ENCODE measurements around the gene SDHA. TPM values are rescaled to one million over a fixed set of nuclear protein-coding genes. Genes with fewer than 3 reads are reported as not detected.
"Not testable (repeated sequence)": the region's sequence is repeated elsewhere in the genome, so short reads cannot be mapped to it uniquely, and the experiment has no call there.

Gene SDHA
- total and polyA plus RNA-seq, 10 donors, result 58.6 to 135 (median 107) TPM

DNA sequence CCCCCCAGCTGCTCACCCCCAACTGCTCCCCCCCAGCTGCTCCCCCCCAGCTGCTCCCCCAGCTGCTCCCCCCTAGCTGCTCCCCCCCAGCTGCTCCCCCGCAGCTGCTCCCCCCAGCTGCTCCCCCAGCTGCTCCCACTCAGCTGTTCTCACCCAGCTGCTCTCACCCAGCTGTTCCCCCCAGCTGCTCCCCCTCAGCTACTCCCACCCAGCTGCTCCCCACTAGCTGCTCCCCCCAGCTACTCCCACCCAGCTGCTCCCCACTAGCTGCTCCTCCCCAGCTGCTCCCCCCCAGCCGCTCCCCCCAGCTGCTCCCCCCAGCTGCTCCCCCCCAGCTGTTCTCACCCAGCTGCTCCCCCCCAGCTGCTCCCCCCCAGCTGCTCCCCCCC is 80.6 kb downstream of the SDHA start:
- H3K36me3 ChIP-seq, result peaks cover 0 to 25% (median 2%) of the 10 kb centered on the region in 6 donors
- WGBS, 5 donors, result 36 to 92% (median 83%) methylated on average over 2 of the region's 2 CpGs; no CpG with 5 or more reads in 2 of the 5 donors
- intact Hi-C loops (cut with DNase I; ENCODE audit: low total_unique reads), result no loop called here
- H3K4me3 ChIP-seq, result no peak overlapping the region
- no peak for DNase-seq
- H3K27ac ChIP-seq, result no peak overlapping the region
- peaks cover 0 to 25% (median 0%) of the 10 kb centered on the region in 6 donors for H3K4me1 ChIP-seq
- no peaks in the 10 kb centered on the region for H3K9me3 ChIP-seq
- no peaks in the 10 kb centered on the region for H3K27me3 ChIP-seq (replicated peaks in 1 of 7)
- TF ChIP-seq POLR2AphosphoS5 (IDR thresholded peaks at IDR 0.05) (no peak), POLR2A (IDR thresholded peaks at IDR 0.05) (no peak)
- TF ChIP-seq, protein P1, sequence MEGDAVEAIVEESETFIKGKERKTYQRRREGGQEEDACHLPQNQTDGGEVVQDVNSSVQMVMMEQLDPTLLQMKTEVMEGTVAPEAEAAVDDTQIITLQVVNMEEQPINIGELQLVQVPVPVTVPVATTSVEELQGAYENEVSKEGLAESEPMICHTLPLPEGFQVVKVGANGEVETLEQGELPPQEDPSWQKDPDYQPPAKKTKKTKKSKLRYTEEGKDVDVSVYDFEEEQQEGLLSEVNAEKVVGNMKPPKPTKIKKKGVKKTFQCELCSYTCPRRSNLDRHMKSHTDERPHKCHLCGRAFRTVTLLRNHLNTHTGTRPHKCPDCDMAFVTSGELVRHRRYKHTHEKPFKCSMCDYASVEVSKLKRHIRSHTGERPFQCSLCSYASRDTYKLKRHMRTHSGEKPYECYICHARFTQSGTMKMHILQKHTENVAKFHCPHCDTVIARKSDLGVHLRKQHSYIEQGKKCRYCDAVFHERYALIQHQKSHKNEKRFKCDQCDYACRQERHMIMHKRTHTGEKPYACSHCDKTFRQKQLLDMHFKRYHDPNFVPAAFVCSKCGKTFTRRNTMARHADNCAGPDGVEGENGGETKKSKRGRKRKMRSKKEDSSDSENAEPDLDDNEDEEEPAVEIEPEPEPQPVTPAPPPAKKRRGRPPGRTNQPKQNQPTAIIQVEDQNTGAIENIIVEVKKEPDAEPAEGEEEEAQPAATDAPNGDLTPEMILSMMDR (IDR thresholded peaks at IDR 0.05 in 8 of 11, conservative IDR thresholded peaks at IDR 0.05 in 3 of 11), result no peak

DNA sequence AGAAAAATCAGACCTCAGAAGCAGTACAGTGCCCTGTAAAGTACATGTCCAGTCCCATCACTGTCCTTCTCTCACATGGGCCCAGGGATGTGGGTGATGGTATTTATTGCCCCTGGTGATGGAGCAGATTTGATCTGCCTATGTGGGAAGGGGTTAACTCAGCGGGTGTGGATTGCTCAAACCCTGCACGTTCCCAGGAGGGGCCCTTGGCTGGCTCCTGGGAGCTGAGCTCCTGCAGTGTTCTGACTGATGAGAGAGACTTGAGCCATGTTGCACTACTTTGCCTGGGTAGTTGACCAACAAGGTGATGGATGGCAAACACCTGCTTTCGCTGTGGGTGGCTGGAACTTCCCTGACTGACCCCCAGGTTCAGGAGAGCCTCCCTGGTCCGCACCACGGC is 81.8 kb downstream of the SDHA start:
- intact Hi-C loops (cut with DNase I; ENCODE audit: low total_unique reads); H3K27me3 ChIP-seq (replicated peaks in 1 of 7); H3K4me3 ChIP-seq; H3K27ac ChIP-seq; DNase-seq; H3K9me3 ChIP-seq: not testable (repeated sequence)
- WGBS, 5 donors, result 62 to 85% (median 80%) methylated on average over 2 to 5 of the region's 5 CpGs
- H3K4me1 ChIP-seq, result peaks cover 0 to 25% (median 0%) of the 10 kb centered on the region in 6 donors
- H3K36me3 ChIP-seq, result peaks cover 0 to 15% (median under 1%) of the 10 kb centered on the region in 6 donors

DNA sequence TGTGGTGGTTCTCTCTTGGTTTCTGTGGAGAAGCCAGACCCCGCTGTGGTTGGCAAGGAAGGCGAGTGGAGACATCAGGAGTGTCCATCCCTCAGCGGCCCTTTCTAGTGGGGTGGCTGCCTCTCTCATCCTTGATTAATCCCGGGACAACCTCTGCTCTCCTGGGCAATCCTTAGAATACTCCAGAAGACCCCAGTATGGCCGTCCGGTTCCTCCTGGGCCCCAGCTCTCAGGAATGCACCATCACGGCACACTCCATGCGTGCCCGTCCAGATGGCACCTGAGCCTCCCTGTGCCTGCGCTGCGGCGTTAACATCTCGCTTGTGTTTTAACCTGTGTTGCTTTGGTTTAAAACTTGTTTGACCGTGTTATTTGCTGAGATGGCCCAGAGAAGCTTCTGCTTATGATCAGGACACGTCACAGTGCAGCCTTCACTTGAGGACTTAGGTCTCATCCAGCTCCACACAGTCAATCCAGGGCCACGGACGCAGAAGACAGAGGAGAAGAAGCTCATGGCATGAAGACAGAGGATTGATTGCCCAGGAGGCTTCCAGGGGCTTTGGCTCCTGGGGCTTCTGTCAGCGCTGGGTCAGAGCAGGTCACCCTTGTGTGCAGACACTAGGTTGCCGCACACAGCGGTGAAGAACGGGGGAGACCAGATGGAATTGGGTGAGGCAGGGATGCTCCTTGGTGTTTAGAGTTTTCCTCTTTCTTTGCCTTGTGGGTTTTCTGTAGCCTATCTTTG is 82.7 kb downstream of the SDHA start:
- peaks cover 0 to 23% (median 10%) of the 10 kb centered on the region in 6 donors for H3K36me3 ChIP-seq
- peak; percentile 55 for DNase-seq
- H3K27me3 ChIP-seq (replicated peaks in 1 of 7); H3K27ac ChIP-seq; intact Hi-C loops (cut with DNase I; ENCODE audit: low total_unique reads); H3K4me3 ChIP-seq; H3K9me3 ChIP-seq: not testable (repeated sequence)
- H3K4me1 ChIP-seq, result peaks cover 0 to 25% (median 0%) of the 10 kb centered on the region in 6 donors
- WGBS, 5 donors, result 90 to 95% (median 93%) methylated on average over 20 to 21 of the region's 21 CpGs

DNA sequence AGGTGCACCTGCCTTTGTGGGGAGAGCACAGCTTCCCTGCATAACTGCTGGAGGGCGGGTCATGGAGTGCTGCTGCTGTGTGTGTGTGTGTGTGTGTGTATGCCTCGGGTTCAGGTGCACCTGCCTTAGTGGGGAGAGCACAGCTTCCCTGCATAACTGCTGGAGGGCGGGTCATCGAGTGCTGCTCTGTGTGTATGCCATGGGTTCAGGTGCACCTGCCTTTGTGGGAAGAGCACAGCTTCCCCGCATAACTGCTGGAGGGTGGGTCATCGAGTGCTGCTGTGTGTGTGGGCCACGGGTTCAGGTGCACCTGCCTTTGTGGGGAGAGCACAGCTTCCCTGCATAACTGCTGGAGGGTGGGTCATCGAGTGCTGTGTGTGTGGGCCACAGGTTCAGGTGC is 84.3 kb downstream of the SDHA start:
- not testable (repeated sequence) for H3K9me3 ChIP-seq

DNA sequence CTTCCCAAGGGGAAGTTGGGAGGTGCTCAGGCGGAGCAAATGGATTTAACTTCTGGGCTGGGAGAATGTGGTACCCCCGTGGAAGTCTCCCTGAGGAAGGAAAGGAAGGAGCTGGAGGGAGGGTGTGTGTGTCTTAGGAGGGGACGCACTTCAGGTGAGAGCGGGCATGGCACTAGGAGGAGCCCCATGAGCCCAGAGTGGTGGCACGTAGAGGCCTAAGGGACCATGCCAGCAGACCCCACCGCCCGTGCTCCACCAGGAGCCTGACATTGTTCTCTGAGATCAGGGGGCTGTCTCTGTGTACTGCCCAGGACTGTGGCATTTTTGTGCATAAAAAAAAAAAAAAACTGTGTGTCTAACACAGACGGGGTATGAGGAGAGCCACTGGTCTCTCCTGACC is 84.8 kb downstream of the SDHA start:
- H3K4me1 ChIP-seq, result peaks cover 0 to 11% (median 0%) of the 10 kb centered on the region in 6 donors
- 81 to 92% (median 86%) methylated on average over 8 of the region's 8 CpGs for WGBS, 5 donors
- peaks cover 0 to 41% (median 19%) of the 10 kb centered on the region in 6 donors for H3K36me3 ChIP-seq
- TF ChIP-seq, protein P1 (IDR thresholded peaks at IDR 0.05 in 8 of 11, conservative IDR thresholded peaks at IDR 0.05 in 3 of 11), result no peak
- TF ChIP-seq POLR2AphosphoS5 (IDR thresholded peaks at IDR 0.05) (no peak), POLR2A (IDR thresholded peaks at IDR 0.05) (no peak)
- no peaks in the 10 kb centered on the region for H3K27me3 ChIP-seq (replicated peaks in 1 of 7)
- no peak overlapping the region for H3K27ac ChIP-seq
- intact Hi-C loops (cut with DNase I; ENCODE audit: low total_unique reads), result no loop called here
- H3K9me3 ChIP-seq, result no peaks in the 10 kb centered on the region
- DNase-seq, result no peak
- H3K4me3 ChIP-seq, result no peak overlapping the region

More for the DNA sequence above, 84.3 kb downstream of the SDHA start:
- intact Hi-C loops (cut with DNase I; ENCODE audit: low total_unique reads); H3K4me3 ChIP-seq; DNase-seq; H3K27ac ChIP-seq; H3K27me3 ChIP-seq (replicated peaks in 1 of 7): not testable (repeated sequence)
- peaks cover 0 to 36% (median 16%) of the 10 kb centered on the region in 6 donors for H3K36me3 ChIP-seq
- WGBS, 5 donors, result 83 to 91% (median 86%) methylated on average over 1 to 8 of the region's 8 CpGs
- H3K4me1 ChIP-seq, result peaks cover 0 to 11% (median 0%) of the 10 kb centered on the region in 6 donors

DNA sequence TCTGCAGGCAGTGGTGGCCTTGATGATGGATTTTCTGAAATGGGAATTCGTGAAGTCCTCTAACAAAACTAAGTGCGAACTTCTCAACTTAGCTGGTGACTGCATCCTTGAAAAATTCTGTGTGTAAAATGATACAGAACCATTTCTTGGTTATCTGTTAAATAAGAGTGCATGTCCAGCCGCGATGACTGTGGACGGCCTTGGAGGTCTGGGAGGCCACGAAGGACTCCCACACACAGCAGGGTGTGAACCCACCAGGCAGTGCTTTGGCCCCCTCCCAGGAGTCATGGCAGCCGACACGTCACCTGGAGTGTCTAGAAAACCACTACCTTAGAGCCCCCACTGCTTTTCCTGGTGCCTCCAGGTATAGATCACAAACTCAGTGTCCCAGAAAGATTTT is 85.6 kb downstream of the SDHA start:
- H3K9me3 ChIP-seq; H3K4me3 ChIP-seq; H3K27me3 ChIP-seq (replicated peaks in 1 of 7); intact Hi-C loops (cut with DNase I; ENCODE audit: low total_unique reads); H3K27ac ChIP-seq: not testable (repeated sequence)
- Histone ChIP-seq H3K36me3 (peaks cover 0 to 49% (median 21%) of the 10 kb centered on the region in 6 donors), H3K4me1 (peaks cover 0 to 15% (median 3%) of the 10 kb centered on the region in 6 donors)
- 86 to 96% (median 89%) methylated on average over 4 to 8 of the region's 8 CpGs for WGBS, 5 donors
- DNase-seq, result peak; percentile 53
